ENCODE data around the gene HSPA8.
"Not testable (repeated sequence)": the region's sequence is repeated elsewhere in the genome, so short reads cannot be mapped to it uniquely, and the experiment has no call there.

The HSPA8 gene

GRCh38 chr11:123072332-123072761 is 10.4 kb upstream of the HSPA8 start:
- no peak for DNase-seq (ENCODE audit: low read depth)

GRCh38 chr11:123069908-123070821 is 8.2 kb upstream of the HSPA8 start:
- DNase-seq (ENCODE audit: low read depth): no peak

GRCh38 chr11:123065621-123066020 is 3.7 kb upstream of the HSPA8 start:
- no peak for DNase-seq (ENCODE audit: low read depth)

GRCh38 chr11:123063826-123064657 is 2.1 kb upstream of the HSPA8 start:
- DNase-seq (ENCODE audit: low read depth): no peak

GRCh38 chr11:123062892-123063825 is 1.2 kb upstream of the HSPA8 start:
- DNase-seq (ENCODE audit: low read depth): no peak

- DNase-seq (ENCODE audit: low read depth): peak; percentile 100
Observed at GRCh38 chr11:123062158-123062891, 389 bp upstream of the HSPA8 start.

GRCh38 chr11:123060277-123061000 is 1.5 kb downstream of the HSPA8 start:
- DNase-seq (ENCODE audit: low read depth): no peak

- DNase-seq (ENCODE audit: low read depth): not testable (repeated sequence)
Observed at GRCh38 chr11:123059041-123059920, 2.7 kb downstream of the HSPA8 start.

- DNase-seq (ENCODE audit: low read depth): no peak
Observed at GRCh38 chr11:123057661-123058305, 4.2 kb downstream of the HSPA8 start.

GRCh38 chr11:123056835-123057491 is 5.0 kb downstream of the HSPA8 start:
- DNase-seq (ENCODE audit: low read depth): no peak

GRCh38 chr11:123055191-123055901 is 6.6 kb downstream of the HSPA8 start:
- DNase-seq (ENCODE audit: low read depth): no peak

GRCh38 chr11:123054301-123055065 is 7.5 kb downstream of the HSPA8 start:
- DNase-seq (ENCODE audit: low read depth): no peak

- DNase-seq (ENCODE audit: low read depth): no peak
Observed at GRCh38 chr11:123052901-123053721, 8.8 kb downstream of the HSPA8 start.

- no peak for DNase-seq (ENCODE audit: low read depth)
Observed at GRCh38 chr11:123051634-123052033, 10.3 kb downstream of the HSPA8 start.

GRCh38 chr11:123051146-123051545 is 10.8 kb downstream of the HSPA8 start:
- DNase-seq (ENCODE audit: low read depth): no peak

GRCh38 chr11:123047947-123048293 is 14.0 kb downstream of the HSPA8 start:
- DNase-seq (ENCODE audit: low read depth): no peak

Measured in stimulated activated CD8-positive, alpha-beta memory T cell treated with anti-CD3 and anti-CD28 coated beads, Interleukin-4, amount 100 ng/mL, for 24 hours (primary cell).